GM18519 (cell line): ENCODE data around the gene PTPRJ.

ENCODE experiments used
- ATAC-seq: cut with Tn5 transposase; IDR thresholded peaks from one replicate; pipeline ENCODE4 v1.9.1; 2021; ENCODE audit warnings: mild to moderate bottlenecking, moderate library complexity; ENCODE audit not compliant: unreplicated experiment, low FRiP score

Gene PTPRJ

DNA sequence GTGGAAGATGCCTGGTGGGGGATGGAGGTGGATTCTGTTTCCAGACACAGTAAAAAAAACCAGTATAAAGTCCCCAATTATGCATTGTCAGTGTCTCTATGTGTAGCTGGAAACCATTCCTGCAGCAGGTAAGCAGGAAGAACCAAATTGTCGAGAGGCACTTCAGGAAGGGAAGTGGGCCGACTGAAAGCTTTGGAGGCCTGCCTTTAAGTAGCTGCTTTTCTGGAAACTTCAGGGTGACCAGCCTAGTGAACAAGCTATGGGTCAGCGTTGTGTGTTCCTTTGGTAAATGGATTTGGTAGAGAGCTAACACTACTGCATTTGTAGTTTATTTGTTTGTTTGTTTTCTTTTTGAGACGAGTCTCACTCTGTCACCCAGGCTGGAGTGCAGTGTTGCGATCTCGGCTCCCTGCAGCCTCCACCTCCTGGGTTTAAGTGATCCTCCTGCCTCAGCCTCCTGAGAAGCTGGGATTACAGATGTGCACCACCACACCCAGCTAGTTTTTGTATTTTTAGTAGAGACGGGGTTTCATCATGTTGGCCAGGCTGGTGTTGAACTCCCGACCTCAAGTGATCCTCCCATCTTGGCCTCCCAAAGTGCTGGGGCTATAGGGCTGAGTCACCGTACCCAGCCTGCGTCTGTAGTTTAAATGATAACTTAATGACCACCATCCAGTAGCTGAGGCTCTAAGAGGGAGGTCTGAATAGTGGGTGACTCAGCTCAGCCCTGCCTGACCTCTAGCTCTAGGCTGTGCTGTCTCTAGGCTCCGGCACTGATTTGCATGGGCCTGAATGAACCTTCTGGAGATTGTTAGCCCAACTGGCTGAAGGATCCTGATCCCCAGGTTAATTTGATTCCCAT is 12.8 kb downstream of the PTPRJ start:
- no peak for ATAC-seq

DNA sequence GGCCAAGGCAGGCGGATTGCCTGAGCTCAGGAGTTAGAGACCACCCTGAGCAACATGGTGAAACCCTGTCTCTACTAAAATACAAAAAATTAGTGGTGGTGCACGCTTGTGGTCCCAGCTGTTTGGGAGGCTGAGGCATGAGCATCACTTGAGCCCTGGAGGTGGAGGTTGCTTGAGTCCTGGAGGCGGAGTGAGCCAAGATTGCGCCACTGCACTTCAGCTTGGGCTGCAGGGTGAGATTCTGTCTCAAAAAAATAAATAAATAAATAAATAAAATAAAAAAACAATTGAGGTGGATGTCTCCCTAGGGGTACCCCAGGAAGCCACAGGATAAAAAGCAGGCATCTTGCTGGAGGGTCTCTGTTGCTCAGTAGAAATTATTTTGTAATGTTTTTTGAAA is 14.1 kb downstream of the PTPRJ start:
- no peak for ATAC-seq

DNA sequence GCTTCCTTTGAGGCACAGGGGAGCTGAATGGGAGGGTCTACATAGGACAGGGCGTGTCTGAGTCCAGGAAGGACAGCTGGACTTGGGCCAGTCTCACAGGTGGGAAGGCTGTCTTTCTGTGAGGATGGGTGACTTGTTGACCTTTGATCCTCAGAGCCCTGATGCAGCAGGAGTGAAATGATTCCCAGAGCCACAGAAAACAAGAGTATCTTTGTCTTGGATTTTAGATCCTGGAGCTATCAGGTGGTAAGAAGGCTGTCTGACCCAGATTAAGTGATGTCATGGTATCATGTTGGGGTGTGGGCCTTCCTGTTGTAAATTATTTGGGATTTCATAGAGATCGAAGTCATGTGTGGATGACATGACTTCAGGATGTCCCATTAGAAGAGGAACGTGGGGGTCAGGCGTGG is 15.0 kb downstream of the PTPRJ start:
- ATAC-seq = no peak

DNA sequence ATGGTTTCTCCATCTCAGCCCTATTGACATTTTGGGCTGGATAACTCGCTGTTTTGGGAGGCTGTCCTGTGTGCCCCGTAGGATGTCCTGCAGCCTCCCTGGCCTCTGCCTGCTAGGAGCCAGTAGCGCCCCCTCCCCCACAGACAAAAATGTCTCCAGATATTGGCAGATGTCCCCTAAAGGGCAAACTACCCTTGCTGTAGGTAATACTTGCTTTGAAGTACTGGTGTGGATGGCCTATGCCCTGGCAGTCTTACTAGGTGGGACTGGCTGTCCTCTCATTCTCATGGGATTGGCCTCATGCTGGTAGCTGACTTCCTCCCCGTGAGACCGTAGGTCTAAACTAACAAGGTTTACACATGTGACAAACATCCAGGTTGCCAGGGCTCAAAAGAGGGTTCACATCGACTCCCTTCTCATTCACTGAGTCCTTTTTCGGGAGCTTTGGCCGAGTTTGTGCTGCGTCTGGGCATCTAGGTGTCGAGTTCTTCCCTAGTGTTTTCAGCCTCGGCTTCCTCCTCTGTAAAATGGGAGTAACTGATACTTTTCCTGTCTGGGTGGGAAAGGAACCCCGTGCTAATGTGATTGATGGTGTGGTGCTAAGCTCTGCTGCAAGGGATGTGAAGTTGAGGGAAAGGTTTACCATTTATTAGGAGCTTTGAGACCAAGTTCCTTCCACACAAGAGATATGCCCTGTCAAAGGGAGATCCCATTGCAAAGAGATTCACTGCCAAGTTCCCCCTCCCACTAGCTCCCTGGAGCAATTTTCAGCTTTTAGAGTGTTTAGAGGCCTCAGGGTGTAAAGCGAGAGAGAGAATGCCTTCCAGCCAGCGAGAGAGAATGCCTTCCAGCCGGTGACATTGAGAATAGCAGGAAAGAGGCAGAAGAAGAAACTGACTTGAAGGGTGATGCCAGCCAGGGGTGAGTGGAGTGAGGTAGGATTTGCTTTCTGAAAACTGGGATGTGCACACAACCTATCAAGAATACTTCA is 17.0 kb downstream of the PTPRJ start:
- no peak for ATAC-seq

DNA sequence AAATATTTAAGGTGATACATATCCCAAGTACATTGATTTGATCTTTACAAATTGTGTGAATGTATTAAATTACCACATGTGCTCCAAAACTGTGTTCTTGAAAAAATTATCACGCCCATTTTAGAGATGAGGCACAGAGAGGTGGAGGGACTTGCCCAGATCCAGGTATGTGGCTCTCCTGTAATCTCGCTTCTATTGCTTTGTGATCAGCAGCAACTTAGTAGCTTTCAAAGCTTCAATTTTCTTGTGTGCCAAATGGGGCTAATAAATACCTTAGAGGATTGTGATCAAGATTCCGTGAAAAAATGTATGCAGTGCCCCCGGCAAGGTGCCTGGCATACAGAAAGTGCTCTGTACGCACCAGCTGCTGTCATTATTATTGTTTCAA is 18.0 kb downstream of the PTPRJ start:
- ATAC-seq = no peak

DNA sequence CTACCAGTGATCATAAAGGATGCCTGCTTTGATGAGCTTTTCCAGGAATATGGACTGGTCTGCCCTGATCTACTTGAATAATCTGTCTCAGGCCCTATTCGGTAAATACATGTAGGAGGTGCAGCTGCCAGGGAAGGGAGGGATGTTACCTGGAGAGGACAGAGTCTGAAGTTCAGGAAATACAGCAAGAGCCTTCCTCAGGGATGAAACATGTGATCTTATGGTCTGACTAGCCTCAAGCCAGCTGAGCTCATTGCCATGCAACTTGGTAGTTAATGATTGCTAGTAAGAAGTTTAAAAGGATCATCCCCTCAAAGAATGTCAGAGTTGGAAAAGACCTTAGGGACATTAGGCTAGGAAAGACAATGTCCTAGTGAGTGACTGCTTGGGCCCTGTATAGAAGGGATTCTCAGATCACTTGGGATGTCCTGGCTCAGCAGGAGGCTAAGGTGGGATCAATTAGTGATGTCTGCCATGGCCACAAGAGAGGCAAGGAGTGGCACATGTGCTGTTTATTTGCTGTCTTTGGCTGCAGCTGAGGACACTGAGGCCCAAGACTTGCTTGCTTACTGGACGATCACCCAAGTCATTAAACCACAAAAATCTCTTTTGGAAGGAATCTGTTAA is 18.5 kb downstream of the PTPRJ start:
- ATAC-seq = no peak

DNA sequence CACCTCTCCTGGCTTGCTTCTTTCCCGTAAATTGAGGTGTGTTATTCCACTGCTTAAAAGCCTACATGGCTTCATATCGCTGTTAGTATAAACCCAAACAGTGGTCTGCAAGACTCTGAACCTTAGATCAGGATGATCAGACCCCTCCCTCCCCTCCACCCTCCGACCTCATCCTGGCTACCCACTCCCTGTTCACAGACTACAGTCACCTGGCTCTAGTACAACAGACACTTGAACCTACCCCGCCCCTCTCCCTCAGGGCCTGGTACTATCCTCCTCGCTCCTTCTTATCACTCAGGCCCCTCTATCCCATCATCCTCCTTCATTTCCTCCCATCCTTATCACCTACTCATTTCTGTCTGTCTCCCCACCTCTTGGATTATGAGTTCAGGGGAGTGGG is 20.1 kb downstream of the PTPRJ start:
- ATAC-seq = no peak

DNA sequence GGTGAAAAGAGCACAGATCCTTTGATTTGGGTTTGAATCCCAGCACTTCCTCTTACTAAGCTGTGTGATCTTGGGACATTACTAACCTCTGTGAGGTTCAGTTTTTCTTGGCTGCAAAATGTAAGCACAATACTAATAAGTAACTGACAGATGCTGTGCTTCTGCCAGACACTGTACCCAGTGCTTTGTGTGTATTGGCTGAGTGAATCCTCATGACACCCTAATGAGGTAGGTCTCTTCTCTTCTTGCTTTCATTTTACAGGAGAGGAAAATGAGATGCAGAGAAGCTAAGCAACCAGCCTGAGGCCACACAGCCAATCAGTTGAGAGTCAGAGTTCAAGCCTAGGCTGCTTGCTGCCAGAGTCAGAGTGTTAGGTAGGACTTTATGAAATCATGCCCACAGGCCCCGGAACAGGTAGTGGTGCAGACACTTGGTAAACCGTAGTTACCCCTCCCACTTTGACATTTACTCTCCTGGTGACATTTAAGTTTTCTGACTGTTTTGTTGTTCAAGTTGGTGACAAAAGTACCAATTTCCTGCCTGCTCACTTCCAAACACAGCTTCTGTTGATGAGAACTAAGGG is 21.2 kb downstream of the PTPRJ start:
- peak; percentile 61 for ATAC-seq

DNA sequence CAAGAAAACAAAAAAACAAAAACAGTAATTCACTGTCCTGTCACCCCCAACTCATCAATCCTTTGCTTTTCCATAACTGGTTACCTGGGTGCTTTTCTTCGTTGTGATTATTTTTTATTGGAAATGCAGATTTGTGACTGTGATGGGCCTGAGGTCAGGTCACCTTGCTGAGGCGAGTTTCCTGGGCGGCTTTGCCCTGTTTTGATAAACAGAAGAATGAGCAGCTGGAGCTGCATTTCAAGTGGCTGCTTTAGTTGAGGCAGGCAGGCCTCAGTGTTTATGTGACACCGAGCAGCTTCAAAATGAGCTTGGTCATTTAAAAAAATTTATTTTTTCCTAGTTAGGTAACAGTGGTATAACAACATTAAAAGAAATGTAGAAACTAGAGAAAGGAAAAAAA is 22.2 kb downstream of the PTPRJ start:
- no peak for ATAC-seq

DNA sequence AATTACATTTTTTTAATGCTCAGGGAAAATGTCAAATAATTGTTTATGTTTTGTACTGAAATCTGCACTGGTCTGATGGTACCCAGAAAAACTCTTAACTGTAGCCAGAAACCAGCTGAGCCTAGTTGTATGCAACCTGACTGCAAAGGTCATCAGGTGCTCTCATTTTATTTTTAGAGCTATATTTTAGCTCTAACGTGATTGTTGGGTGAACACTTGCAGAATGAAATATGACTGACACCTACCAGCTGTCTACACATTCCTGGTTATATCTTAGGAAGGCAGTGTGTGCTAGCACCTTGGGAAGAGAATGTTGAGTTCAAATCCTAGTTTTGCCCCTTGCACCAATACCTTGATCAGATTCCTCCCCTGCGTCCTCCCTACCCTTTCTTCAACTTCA is 23.6 kb downstream of the PTPRJ start:
- ATAC-seq = no peak

DNA sequence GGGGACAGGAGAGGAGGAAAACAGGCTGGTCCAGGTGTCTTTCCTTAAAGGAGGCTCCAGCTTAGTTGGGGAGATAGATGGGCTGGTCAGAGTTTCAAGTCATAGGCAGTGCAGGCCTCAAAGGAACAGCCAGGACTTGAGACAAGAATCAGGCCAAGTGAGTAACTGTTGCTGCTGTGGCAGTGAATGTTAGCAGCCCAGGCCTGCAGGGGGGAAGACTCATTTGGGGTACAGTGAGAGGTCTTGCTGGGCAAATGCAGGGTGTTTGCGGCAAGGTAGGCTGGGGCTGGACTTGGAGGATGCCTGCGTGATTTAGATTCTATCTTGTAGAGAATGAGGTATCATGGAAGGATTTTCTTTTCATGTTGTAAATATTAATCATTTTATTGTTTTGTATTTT is 24.1 kb downstream of the PTPRJ start:
- no peak for ATAC-seq

DNA sequence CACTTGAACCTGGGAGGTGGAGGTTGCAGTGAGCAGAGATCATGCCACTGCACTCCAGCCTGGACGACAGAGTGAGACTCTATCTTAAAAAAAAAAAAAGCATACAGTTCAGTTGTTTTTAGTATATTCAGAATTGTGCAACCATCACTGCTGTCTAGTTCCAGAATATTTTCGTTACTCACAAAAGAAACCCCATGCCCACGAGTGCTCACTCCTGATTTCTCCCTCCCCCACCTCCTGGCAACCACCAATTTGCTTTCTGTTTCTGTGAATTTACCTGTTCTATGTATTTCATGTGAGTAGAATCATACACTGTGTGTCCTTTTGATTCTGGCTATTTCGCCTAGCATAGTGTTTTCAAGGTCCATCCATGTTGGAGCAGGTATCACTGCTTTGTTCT is 24.8 kb downstream of the PTPRJ start:
- ATAC-seq = no peak

DNA sequence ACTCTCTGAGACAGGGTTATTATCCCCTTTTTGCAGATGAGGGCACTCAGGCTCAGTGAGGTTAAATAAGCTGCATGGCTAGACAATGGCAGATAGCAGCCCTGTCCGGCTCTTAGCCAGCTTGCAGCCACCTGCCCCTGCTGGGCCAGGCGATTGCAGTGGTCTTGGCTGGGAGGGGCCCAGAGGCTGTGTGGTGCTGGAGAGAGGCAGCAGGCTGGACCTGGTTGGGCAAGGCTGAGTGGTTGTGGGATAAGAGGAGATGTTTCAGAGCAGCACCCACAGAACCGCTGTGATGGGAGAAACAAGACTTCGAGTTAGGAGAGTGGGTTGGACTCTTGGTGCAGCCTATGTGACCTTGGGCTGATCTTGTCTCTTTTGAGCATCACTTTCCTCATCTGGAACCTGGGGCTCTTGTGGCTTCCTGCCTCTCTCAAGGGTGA is 25.5 kb downstream of the PTPRJ start:
- ATAC-seq = no peak

DNA sequence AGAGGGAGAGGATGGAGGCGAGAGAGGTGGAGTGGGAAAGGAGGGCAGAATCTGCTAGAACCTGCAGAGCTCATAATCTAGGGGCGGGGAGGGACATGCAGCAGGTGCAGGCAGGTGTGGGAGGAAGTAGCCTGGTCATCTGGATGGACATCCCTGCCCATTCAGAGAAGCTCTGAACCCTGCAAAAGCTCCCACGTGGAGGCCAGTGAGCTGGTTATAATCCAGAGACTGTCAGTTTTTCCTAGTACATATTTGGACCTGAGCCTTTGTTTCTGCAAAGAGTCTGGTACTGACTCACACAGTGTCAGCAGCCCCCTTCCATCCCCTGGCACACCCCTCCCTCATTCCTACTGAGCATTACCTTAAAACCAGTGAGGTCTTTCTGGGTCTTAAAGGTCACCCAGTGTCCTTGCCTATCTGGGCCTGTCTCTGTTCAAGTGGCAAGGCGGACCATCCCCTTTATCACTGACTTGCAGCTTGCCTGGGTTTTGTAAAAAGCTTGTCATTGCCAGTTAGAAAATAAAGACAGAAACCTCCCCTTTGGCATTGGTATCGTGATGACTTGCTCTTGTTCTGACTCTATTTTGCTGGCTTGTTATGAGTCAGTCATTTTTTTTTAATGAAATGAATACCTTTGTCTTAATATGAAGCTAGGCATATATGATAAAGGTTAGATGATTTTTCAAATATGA is 26.1 kb downstream of the PTPRJ start:
- peak; percentile 69 for ATAC-seq

DNA sequence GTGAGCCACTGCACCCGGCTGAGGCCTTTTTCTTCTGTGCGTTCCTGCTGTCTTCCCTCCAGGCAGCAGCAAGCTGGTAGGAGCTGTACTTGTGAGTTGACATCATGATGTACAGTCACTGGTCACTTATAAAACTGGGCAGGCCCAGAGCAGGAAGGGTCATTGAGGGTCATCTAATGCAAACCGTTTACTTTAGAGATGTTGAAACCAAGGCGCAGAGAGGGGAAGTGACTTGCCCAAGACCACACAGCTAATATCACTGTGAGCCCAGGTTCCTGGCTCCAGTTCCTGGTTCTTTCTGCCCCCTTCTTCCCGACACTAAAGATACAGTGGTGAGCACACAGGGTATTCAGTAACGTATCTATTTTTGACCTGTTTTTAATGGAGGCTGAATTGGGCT is 27.3 kb downstream of the PTPRJ start:
- ATAC-seq = no peak

DNA sequence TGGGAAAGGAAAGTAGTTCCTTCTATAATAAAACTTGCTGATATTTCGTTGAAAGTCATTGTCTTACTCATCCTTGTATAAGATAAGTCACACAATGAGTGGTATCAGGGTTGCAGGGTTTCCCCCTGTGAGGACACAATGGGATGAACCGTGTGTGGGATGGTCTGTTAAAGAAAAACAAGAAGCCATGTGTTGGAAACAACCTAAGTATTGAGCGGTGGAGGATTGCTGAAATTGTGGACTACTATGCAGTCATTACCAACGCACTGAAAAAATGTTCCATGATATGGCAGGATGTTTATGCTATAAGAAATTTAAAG is 28.6 kb downstream of the PTPRJ start:
- peak; percentile 43 for ATAC-seq

DNA sequence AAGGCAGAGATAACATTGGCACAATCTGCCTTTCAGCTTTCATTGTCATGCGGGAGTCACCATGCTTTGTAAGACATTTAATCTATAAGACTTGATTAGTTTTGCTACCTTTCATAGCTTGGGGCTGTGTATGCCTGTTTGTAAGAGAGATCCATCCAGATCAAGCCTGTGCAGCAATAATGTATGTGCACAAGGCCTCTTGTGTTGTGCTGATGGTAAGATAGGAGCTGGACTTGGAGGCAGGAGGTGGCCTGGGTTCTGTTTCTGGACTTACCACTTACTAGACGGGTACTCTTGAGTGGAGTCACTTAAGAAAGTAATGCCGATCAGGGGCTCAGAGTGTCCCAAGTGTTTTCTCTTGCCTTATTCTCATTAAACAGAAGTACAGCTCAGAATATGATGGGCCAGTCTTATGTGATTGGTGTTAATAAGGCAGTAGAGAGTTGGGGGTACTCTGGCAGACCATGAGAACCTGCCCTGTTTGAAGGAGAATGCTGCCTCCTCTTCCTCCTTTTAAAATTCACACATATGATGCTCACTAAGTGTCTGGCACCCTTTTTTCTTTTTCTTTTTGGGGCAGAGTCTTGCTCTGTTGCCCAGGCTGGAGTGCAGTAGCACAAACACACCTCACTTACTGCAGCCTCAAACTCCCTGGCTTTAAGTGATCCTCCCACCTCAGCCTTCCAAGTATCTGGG is 30.9 kb downstream of the PTPRJ start:
- no peak for ATAC-seq

DNA sequence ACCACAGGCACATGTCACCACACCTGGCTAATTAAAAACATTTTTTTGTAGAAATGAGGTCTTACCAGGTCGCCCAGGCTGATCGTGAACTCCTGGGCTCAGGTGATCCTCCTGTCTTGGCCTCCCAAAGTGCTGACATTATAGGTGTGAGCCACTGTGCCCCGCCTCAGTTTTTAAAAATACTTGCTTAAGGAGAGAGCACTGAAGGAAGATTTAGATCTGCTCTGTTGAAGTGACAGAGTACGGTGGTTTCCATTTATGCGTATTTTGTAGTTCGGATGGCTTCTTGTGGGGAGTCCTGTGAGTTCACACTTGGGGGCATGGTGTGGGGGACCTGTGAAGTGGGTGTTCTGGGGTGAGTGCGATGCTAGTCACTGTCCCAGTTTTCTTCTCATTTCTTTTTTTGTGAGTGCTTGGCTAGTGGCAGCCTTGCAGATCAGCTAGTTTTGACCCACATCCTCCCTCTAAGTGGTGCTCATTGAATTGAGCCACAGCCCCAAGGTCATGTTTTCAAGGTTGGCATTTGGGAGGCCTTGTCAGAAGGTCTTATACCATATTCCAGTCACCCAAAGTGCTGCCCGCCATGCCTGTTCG is 31.5 kb downstream of the PTPRJ start:
- ATAC-seq = no peak

DNA sequence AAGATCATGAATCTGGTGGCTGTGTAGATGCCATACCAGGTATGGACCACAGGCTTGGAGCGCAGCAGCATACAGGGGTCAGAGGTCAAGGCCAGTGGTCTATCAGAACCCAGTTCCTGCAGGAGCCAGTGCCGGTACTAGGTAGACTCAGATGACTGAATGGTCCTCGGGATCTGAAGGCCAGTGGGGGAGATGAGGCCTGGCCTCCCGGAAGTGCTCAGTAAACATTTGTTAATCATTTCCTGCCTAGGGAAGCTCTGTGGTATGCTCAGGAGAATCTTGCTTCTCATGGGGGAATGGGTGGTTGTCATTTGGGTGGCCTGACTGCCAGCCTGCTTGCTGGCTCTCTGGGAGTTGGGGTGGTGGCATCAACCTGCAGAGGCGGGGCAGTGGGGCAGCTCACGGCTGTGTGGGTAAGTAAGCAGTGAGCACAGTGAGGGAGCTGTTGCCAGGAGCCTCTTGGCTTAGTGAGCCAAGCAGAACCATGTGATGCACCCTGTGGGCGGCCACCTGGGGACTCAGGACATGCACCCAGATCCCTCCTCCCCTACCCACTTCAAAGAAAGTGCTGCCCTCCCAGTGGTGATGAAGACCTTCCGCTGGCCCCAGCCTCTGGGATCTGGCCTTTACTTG is 33.0 kb downstream of the PTPRJ start:
- no peak for ATAC-seq
